ENCODE results near the gene MAP3K12.

MAP3K12 gene

DNA sequence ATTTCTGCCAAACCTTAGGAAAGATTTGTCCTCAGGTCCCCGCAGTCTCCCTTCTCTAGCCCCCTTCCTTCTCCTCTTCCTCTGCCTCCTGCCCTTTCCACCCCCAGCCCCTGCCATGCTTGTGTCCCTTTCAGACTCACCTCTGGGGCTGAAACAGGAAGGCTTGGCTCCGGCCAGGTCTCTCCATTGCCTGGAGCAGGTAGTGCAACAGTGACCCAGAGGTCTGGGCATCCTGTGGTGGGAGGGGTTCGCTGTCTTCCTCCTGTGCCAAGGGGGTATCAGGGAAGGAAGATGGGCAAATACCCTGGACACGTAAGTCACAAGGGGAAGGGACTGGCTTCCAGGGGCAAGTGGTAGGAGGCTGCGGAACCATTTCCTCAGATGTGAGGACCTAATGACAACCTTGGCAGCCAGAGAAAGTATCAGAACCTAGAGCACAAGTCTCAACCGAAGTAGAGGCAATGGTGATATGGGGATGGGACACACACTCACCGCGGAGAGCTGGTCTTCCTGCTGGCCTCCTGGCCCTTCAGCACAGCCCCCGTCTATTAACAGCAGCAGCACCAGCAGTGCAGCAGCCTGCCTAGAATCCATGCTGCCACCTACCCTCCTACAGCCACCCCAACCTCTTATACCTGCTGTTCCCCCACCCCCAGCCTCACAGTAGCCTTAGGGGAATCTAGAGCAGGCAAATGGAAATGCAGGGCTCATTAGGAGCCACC lies 7.8 kb upstream of the MAP3K12 start, which contains the start of gene NPFF:
TSS of gene NPFF (minus strand) at position 604 of the 722 bp plus-strand sequence. CDS start at position 594, 10 bp downstream.
- DNase-seq: no peak

DNA sequence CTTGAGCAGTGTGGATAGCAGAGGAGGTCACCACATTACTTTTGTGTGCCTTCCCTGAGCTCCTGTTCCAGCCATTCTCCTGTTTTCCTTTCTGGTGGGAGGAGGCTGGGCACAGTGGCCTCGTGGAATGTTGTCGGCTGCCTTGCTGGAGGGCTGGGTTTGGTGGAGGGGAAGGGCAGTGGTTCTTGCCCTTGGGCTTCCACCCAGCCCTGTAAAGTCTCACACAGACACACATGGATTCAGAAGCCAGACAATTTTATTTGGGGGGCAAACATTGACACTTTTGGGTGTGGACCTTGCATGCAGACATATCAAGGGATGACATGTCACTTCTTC lies 7.2 kb upstream of the MAP3K12 start:
- DNase-seq: no peak

DNA sequence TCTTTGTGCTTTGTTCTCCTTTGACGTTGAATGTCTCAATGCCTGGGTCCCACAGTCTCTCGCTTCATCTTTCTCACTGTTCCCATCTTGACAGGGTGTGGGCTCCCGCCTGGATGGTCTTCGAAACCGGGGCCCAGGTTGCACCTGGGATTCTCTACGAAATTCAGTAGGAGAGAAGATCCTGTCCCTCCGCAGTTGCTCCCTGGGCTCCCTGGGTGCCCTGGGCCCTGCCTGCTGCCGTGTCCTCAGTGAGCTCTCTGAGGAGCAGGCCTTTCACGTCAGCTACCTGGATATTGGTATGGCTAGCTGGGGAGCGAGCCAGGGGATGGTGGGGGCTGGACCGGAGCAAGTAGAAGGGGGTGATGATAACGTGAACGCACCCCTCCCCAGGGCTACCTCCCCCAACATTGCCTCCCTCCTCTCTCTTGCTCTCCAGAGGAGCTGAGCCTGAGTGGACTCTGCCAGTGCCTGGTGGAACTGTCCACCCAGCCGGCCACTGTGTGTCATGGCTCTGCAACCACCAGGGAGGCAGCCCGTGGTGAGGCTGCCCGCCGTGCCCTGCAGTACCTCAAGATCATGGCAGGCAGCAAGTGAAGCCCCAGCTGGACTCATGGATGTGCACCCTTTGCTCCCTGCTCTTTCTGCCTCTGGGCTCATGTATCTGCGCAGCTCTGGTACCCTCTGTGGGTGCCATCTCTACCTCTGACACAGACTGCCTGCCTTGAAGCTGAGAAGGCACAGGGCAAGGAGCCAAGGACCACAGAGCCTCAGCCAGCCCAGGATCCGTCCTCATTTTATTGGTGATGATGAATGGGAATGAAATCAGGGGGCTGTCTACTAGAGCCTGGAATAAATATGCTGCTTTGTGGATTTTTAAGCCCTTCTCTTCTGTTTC lies 6.5 kb upstream of the MAP3K12 start:
- DNase-seq: no peak

DNA sequence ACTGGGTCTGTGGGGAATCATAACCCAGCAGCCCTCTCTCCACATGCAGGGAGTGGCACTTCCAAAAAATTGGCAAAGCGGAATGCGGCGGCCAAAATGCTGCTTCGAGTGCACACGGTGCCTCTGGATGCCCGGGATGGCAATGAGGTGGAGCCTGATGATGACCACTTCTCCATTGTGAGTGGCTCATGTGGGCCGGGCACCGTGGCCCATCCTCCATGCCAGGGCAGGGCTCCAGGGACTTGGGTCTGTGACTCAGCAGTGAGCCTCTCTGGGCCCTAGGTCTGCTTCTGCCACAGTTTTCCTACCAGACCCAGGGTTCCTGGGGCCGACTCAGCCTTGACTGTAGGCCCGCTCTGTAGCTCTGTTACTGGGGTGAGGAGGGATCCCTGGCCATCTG lies 5.8 kb upstream of the MAP3K12 start:
- no peak for DNase-seq

DNA sequence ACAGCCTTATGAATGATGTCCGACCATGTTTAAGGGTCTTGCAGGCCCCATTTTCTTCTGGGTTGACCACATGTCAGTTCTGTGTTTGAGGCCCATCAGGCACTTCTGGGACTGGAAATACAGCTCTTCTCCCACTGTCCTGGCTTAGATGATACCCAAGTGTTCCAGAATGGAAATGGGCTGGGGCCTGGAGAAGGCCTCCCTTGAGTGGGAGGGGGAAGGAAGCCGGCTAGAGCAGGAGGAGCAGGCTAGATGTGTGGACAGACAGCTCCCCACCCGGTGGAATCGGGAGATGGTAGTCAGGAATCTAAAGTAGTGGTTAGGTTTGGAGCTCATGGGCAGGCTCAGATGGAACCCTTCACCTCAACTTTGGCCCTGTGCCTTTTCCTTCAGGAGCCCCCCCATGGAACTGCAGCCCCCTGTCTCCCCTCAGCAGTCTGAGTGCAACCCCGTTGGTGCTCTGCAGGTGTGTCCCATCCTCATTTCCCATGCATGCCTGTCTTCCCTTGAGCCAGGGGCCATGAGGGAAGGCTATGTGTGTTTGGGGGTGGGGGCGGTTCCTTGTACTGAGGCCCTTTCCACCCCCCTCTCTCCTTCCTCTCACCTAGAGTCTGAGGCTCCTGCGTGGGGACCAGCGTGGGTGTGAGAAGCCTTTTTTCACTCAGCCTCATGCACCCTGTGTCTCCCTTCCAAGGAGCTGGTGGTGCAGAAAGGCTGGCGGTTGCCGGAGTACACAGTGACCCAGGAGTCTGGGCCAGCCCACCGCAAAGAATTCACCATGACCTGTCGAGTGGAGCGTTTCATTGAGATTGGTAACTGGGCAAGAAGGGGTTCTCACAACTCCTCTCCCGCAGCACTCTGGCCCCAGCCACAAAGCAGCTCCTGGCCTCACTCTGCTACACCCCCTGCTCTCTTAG lies 5.0 kb upstream of the MAP3K12 start:
- DNase-seq: no peak

DNA sequence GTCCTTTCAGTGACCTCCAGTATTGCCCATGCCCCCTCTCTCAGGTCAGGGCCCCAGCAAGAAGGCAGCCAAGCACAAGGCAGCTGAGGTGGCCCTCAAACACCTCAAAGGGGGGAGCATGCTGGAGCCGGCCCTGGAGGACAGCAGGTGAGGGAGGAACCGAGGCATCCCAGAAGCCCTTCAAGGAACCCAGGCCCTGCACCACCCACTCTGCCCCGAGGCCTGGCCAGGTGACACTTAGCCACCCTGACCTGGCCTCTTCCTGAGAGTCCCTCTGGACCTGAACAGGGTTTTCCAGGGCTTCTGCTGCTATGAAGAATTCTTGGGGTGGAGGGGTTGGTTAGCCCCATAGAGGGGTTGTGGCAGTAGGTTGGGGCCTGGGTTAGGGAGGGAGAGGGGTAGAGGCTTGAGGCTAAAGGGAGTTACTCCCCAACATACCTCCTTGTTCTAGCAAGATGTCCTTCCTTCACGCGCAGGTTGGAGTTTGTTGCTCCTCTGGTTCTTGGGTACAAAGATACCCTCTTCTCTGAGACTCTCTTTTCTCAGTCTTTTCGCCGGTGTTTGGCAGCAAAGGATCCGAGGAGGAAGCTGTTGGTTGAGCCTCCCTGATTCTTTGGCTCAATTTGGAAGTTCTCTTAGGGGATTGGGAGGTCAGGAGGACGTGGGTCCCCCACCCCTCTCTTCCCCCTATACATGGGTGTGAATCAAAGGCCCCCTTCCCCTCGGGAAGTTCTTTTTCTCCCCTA lies 3.9 kb upstream of the MAP3K12 start:
- no peak for DNase-seq

DNA sequence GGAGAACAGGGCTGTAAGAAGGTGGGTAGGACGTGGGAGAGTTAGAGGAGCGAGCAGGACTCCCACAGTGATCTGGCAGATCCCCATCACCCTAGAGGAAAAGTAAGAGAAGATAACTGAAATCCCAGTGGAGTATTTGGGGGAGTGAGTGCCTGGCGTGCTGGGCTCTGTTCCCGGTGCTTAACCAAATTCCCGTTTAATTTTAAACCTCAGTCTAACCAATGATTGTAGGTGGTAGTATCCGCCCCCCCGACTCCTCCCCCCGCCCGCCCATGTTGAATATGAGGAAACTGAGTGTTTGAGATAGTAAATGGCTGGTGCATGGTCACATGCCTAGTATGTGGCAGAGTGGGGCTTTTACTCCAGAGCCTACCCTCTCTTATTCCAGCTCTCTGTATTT lies 3.1 kb upstream of the MAP3K12 start:
- DNase-seq: no peak

DNA sequence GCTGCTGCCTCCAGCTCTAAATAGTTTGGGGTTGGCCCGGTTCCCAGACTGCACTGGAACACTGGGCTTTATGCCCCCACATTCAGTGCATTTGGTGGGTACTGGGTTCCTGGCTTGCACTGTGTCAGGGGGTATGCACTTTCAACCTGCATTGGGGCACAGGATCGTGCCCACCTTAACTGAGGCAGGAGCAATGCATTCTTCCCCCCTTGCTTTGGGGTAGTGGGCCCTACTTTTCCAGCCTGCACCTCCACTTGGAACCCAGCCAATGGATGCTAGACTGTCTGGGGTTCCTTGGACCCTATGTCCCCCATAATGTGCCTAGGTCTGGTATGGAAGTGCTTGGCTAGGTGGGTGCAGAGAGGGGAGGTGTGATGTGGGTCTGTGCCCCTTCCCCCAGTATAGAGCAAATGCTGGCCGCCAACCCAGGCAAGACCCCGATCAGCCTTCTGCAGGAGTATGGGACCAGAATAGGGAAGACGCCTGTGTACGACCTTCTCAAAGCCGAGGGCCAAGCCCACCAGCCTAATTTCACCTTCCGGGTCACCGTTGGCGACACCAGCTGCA lies 2.4 kb upstream of the MAP3K12 start:
- no peak for DNase-seq

DNA sequence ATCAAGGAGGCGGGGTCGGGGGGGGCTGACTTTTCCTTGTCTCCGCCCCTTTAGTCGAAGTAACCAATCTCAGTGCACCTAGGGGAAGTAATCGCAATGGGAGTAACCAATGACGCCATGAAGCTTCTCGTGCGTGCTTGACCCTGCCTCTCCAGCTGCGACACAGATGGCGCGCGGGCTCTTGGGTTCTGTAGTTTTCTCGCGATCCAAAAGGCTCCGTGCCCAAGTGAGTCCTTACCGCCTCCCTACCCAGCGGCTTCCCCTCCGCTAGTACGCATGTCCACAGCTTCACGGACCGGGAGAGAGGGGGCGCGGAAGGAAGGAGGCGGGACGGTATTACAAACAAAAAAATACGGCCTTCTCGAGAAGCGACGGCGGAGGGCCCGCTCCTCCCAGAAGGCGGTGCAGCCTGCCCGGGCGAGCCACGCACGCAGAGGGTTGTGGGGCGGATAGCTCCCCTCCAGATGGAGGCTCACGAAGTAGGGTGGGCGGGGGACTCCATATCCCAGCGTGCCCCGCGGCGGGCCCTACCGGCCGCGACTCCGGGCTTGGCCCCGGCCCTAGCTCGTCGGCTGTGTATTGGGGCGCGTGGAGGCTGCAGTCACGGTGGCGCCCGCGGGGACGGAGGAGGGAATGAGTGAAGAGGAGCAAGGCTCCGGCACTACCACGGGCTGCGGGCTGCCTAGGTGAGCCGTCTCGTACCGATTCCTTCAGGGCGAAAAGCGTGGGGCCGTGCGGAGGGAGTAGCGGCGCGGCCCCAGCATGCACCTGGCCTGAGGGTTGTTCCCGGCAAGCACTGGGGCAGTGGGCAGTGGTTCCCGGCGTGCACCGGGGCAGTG lies 1.7 kb upstream of the MAP3K12 start, which contains the start of gene TARBP2:
TSS of gene TARBP2 (plus strand) at position 508 of the 839 bp plus-strand sequence. CDS start at position 634, 126 bp downstream.
- DNase-seq: peak; percentile 98

DNA sequence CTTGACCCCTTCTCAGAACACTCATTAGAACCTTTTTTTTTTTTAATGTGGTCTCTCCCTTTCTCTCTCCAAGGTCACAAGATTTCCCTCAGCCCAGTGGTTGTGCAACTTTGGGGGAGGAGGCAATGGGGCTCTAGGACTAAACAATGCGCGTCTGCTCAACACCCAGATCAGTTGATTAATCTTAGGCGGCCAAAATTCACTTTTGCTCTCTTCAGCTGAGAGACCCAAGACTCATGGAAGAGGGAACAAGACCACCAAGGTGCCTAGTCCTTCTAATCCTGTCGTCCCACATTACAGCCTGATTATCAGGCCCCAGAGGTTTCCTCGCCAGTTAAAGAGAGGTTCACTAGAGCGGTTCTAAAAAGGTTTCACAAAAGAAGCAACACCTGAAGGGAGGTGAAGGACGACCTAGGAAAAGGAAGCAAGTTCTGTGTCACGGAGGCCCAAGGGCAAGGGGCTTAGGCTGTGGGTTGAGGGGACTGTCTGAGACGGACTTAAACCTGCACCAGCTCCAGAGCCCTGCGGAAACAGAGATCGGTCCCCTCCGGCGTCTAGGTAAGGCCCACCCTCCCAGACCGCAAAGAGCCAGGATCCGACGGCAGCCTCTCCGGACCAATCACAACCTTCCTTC lies 1.0 kb upstream of the MAP3K12 start:
- DNase-seq: no peak

DNA sequence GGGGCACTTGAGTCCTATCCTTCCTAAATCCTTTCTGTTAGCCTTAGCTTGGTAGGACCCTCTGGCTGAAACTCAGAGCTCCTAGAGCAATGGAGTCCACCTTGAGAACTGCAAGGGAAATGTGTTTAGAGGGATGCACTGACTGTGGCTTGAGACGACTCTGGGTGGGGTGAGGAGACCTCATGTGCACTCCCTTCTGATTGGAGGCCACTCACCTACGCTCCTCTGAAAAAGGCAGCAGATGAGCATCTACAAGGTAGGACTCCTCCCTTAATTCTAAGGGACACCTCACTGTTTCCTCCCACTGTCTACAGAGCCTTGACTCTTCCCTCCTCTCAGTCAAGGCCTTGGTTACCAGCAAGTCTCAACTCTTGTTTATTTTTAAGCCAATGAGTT lies 1.0 kb downstream of the MAP3K12 start:
- no peak for DNase-seq

DNA sequence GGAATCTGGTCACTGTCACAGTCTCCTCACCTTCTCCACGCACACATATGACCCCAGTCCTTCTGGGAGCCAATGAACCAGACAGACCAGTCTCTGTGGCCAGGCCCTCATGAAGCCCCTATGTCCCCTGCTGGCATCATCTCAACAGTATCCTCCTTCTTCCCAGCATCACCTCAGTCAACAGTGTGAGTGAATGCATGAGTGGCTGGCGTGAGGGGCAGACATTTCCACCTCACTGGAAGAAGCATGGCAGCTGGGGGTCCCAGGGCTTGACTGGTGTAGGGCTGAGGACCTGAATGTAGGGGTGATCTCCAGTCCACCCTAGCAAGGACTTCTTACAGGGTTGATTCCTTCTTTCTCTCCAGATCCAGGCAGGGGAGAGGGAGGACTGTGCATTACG lies 1.8 kb downstream of the MAP3K12 start:
- DNase-seq: no peak

DNA sequence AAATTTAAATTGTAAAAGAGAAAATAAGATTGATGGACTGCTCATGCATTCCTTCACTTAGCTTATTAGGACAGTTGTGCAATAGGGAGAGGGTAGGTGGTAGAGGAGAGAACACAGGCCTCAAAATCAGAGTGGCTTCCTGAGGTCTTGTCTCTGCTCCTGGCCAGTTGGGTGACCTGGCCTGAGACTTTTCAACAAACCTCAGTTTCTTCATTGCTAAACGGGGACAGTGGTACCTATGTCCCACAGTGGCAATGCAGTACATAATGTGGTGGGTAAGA lies 2.6 kb downstream of the MAP3K12 start:
- DNase-seq: no peak

DNA sequence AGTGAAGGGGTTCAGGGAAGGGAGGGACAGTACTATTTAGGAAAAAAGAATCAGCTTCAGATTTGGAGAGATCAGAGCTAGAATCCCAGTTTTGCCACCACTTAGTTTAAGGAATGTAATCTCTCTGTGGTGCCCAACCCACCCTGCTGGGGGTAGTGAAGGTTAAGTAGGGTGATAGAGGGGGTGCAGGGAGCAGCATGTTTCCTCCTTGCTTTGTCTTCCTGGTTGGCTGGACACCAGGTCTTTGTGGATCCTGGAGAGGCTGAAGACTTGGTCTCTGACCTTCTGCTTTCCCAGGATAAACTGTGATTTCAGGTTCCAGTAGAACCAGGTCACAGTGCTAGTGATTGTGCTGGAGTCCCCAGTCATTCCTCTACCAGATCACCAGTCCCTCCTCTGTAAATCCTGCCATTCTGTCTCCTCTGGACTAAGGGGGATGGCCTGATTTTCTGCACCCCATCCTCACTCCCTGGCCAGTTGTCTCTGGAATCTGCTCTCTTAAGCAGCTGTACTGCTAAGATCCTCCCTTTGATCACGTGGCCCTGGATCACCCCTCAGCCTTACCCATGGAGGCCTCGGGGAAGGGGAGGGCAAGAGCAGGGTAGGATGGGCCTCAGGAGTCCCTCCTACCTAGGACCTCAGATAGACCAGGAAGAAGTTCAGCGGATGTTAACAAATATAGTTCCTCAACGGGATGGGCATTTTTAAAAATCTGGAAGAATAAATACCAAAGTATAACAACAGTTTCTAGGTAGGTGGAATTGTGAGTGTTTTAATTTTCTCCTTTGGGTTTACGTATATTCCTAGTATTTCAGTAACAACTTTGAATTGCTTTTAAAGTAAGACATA lies 3.1 kb downstream of the MAP3K12 start:
- no peak for DNase-seq

DNA sequence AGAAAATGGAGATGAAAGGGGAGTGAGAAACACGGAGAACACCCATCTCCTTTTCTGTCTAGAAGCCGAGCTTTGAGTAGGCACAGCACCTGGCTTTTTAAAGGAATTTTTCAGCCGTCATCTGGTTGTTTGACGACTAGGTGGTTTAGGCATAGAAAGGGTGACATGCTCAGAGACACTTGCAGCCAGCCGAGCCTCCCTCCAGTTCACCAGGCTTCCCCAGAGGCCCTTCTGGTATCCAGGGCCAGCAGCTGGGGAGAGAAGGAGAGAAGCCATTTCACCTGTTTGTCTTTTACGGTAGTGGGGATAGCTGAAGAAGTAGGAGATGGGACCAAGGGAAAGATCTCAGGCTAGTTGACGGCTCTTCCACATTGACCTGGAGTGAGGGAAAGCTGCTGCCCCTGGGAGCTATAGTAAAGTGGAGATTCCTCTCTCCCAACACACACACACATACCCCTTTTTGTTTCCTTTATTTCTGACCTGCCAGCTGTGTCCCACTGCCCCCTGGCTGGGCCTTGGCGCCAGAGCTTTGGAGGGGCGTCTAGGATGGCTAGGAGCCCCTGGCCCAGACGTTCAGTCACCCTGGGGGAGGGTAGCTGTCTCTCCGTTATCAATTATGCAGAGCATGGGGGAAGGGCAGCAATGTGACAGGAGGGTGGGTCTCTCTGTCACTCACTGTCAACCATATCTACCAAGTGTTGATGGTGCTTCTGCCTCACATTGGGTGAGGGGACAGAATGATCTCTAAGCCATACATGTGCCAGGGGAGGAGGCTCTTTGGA lies 5.5 kb downstream of the MAP3K12 start:
- DNase-seq: no peak

DNA sequence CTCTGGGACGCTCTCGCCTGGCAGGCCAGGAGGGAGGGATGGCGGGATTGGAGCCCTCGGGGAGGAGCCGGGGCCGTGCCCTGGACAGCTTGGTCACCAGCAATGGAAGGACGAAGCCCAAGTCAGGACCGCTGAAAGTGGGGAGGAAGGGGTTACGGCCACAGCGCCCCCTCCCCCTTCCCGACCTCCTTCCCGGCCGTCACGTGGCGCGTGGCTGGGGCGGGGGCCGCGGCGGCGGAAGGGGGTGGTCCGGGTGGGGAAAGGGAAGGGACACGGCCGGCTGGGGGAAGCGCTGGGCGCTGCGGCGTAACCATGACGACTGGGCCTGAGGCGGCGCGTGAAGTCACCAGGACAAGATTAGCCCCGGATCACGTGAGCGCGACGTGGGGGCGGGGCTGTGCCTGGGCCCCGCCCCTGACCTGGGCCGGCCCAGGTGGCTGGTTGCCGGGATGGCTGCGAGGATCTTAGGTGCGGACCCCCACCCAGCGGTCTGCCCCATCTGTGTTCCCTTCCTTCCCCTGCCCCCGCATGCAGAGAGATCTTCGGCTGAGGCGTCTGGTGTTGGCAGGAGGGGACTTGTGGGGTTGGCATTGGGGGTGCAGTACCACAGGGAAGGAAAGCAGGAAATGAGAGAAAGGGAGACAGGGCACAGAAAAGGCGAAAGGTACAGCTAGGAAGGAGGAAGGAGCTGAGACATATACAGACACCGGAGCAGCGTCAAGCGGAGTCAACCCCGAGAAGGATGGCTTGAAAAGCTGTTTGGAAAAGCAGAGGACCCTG lies 6.2 kb downstream of the MAP3K12 start:
- peak; percentile 90 for DNase-seq

DNA sequence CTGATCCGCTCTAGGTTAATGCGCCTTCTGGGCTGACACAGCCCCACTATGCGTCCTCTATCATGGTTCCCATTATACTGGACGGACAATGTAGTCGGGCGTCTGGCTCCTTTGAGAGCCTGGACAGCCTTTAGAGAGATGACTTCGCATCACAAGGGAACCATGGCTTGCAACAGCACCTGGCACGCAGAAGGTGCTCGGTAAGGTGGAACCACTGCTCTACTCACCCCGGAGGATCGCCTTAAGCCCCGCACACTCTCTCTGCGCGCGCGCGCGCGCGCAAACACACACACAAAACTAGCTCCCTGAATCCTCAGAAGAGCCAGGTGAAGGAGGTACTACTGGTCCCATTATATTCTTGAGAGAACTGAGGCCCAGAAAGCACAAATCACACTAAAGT lies 7.1 kb downstream of the MAP3K12 start:
- no peak for DNase-seq

DNA sequence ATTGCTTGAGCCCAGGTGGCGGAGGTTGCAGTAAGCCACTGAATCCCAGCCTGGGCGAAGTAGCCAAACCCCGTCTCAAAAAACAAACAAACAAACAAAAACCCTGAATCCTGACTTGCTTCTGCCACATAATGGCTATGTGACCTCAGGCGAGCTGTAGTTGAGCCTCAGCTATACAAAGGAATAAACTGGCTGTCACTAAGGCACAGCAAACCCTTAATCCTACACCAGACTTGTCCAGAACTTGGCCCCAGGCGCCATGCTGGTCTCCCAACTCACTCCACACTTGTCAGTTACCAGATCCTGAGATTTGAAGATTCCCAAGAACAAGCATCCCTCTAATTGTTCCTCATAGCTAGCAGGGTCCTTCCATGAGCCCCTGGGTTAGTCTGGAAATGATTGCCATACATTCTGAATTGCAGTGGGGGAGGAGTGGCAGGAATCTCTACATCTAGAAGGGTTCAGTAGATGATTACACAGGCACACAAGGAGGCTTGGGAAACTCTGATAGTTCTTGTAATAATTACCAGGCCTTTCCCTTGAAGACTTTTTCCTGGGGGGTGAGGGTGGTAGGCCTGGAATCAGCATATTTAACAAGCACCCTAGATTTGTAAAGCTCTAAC lies 9.9 kb downstream of the MAP3K12 start:
- DNase-seq: peak; percentile 27
